ENCODE results near the gene CPNE8. TPM values are rescaled to one million over a fixed set of nuclear protein-coding genes. Genes with fewer than 3 reads are reported as not detected.

The CPNE8 gene
- total and polyA plus RNA-seq, 9 donors = 4.6 to 16.1 (median 9.5) TPM

GRCh38 chr12:38892087-38892786, 13.2 kb downstream of the CPNE8 start:
- 50 to 55% (median 53%) methylated on average over 4 of the region's 4 CpGs for WGBS, 3 donors
- no peak overlapping the region for H3K27ac ChIP-seq
- H3K27me3 ChIP-seq = no peaks in the 10 kb centered on the region
- intact Hi-C loops (cut with DNase I) = no loop called here
- H3K9me3 ChIP-seq = no peaks in the 10 kb centered on the region
- no peak for TF ChIP-seq POLR2A (IDR thresholded peaks at IDR 0.05)
- no peak overlapping the region for H3K4me3 ChIP-seq
- H3K4me1 ChIP-seq (ENCODE audit: insufficient read depth) = peaks cover 2% of the 10 kb centered on the region
- no peak for DNase-seq
- H3K36me3 ChIP-seq = no peaks in the 10 kb centered on the region

GRCh38 chr12:38890102-38890855, 15.1 kb downstream of the CPNE8 start:
- TF ChIP-seq, protein P1, sequence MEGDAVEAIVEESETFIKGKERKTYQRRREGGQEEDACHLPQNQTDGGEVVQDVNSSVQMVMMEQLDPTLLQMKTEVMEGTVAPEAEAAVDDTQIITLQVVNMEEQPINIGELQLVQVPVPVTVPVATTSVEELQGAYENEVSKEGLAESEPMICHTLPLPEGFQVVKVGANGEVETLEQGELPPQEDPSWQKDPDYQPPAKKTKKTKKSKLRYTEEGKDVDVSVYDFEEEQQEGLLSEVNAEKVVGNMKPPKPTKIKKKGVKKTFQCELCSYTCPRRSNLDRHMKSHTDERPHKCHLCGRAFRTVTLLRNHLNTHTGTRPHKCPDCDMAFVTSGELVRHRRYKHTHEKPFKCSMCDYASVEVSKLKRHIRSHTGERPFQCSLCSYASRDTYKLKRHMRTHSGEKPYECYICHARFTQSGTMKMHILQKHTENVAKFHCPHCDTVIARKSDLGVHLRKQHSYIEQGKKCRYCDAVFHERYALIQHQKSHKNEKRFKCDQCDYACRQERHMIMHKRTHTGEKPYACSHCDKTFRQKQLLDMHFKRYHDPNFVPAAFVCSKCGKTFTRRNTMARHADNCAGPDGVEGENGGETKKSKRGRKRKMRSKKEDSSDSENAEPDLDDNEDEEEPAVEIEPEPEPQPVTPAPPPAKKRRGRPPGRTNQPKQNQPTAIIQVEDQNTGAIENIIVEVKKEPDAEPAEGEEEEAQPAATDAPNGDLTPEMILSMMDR (IDR thresholded peaks at IDR 0.05) = no peak
- no peaks in the 10 kb centered on the region for H3K9me3 ChIP-seq
- no peaks in the 10 kb centered on the region for H3K27me3 ChIP-seq
- no peak overlapping the region for H3K27ac ChIP-seq
- WGBS, 3 donors = 77 to 93% (median 90%) methylated on average over 1 of the region's 1 CpG
- intact Hi-C loops (cut with DNase I) = no loop called here
- no peak for DNase-seq
- H3K4me1 ChIP-seq (ENCODE audit: insufficient read depth) = peaks cover 2% of the 10 kb centered on the region
- no peak overlapping the region for H3K4me3 ChIP-seq
- no peaks in the 10 kb centered on the region for H3K36me3 ChIP-seq

DNA sequence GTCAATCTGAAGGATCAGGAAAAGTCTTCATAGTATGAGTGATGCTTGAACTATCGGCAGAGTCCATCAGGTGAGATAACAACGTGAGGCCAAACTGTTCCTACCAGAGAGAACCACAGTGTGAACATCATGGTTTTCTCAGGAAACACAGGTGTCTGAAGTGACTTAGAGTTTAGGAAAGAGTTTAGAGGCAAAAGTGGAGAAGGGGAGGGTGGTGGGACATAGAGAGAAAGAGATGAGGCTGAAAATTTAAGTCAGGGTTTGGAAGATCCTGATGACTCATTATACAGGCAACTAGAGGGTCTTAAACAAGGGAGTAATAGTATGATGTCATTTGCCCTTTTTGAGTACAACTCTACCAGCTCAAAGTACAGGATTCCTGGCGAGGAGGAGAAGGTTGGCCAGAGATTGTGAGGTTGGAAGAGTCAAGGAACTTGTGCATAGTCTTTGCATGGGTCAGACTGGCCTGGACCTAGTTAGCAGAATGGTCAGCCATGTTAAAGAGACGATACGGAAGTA, 16.0 kb downstream of the CPNE8 start:
- Histone ChIP-seq H3K27me3 (no peaks in the 10 kb centered on the region), H3K27ac (no peak overlapping the region), H3K4me3 (no peak overlapping the region), H3K4me1 (ENCODE audit: insufficient read depth) (peaks cover 2% of the 10 kb centered on the region), H3K9me3 (no peaks in the 10 kb centered on the region), H3K36me3 (no peaks in the 10 kb centered on the region)
- WGBS, 3 donors = 95 to 97% (median 96%) methylated on average over 5 of the region's 5 CpGs
- intact Hi-C loops (cut with DNase I) = no loop called here
- no peak for TF ChIP-seq POLR2A (IDR thresholded peaks at IDR 0.05)
- TF ChIP-seq EP300 (IDR thresholded peaks at IDR 0.05) = no peak
- TF ChIP-seq, protein P1 (IDR thresholded peaks at IDR 0.05) = no peak
- no peak for DNase-seq

DNA sequence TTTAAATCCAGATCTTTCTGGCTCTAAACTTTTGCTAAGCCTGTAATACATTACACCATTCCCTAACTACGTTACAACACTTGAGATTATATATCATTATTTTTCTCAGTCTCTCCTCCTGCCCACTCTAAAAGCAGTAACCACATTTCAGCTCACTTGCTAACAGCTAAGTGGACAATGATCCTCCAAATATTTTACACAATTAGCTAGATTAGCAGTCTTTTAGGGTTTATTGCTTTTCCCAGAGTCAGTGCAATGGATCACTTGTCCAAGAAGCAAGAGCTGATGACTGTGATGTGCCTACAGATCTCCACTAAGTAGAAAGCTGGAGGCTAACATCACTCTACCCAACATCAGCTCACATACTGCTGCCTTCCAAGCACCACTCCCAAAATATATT, 17.6 kb downstream of the CPNE8 start:
- 24 to 42% (median 41%) methylated on average over 1 of the region's 1 CpG for WGBS, 3 donors
- DNase-seq = no peak
- no peaks in the 10 kb centered on the region for H3K9me3 ChIP-seq
- intact Hi-C loops (cut with DNase I) = no loop called here
- H3K4me1 ChIP-seq (ENCODE audit: insufficient read depth) = peaks cover 2% of the 10 kb centered on the region
- H3K36me3 ChIP-seq = no peaks in the 10 kb centered on the region
- no peak overlapping the region for H3K27ac ChIP-seq
- H3K27me3 ChIP-seq = no peaks in the 10 kb centered on the region
- H3K4me3 ChIP-seq = no peak overlapping the region
- TF ChIP-seq, protein P1 (IDR thresholded peaks at IDR 0.05) = no peak
- TF ChIP-seq POLR2A (IDR thresholded peaks at IDR 0.05) (no peak), EP300 (IDR thresholded peaks at IDR 0.05) (no peak)

- WGBS, 3 donors = 94 to 100% (median 100%) methylated on average over 1 of the region's 1 CpG
- no peak overlapping the region for H3K4me3 ChIP-seq
- intact Hi-C loops (cut with DNase I) = no loop called here
Observed at GRCh38 chr12:38886931-38887330, 18.5 kb downstream of the CPNE8 start.

More at GRCh38 chr12:38886931-38887330, 18.5 kb downstream of the CPNE8 start:
- Histone ChIP-seq H3K27me3 (no peaks in the 10 kb centered on the region), H3K4me1 (ENCODE audit: insufficient read depth) (peaks cover under 1% of the 10 kb centered on the region), H3K36me3 (no peaks in the 10 kb centered on the region), H3K27ac (no peak overlapping the region), H3K9me3 (no peaks in the 10 kb centered on the region)
- TF ChIP-seq, protein P1 (IDR thresholded peaks at IDR 0.05) = no peak
- TF ChIP-seq POLR2A (IDR thresholded peaks at IDR 0.05) (no peak), EP300 (IDR thresholded peaks at IDR 0.05) (no peak)
- DNase-seq = no peak

All from ovary (tissue), 9 donors.